ENCODE measurements around the gene PDE11A.

Gene PDE11A

DNA sequence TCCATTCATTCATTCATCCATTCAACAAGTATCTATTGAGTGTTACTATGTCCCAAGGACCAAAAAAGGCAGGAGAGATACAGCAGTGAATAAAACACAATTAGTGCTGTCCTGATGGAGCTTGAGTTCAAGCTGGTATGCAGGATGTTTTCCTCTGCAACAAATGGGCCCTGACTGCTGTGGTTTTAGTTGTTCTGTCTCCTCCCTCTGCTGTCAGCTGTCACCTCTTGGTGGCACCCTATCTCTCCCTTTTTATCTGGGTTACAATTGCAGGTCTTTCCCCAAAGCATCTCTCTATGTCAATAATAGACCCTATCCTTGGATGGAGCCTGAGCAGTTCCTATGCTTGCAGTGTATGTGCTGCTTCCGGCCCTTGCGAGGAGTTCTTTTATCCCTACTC, 304.8 kb downstream of the PDE11A start:
- DNase-seq = peak; percentile 17 to 25

GRCh38 chr2:177765698-177766097, 306.9 kb downstream of the PDE11A start:
- DNase-seq = no peak
- TF ChIP-seq POLR2A (IDR thresholded peaks at IDR 0.05; ENCODE audit: low read length) (no peak), GATA1 (IDR thresholded peaks at IDR 0.05; ENCODE audit: low read depth, low read length) (no peak)

More for the DNA sequence above, 304.8 kb downstream of the PDE11A start:
- no peak for TF ChIP-seq GATA1 (IDR thresholded peaks at IDR 0.05; ENCODE audit: low read depth, low read length)
- TF ChIP-seq POLR2A (IDR thresholded peaks at IDR 0.05; ENCODE audit: low read length) = no peak

GRCh38 chr2:177763531-177764265, 308.9 kb downstream of the PDE11A start:
- DNase-seq = peak; percentile 82 to 88
- TF ChIP-seq GATA1 (IDR thresholded peaks at IDR 0.05; ENCODE audit: low read depth, low read length) (no peak), POLR2A (IDR thresholded peaks at IDR 0.05; ENCODE audit: low read length) (no peak)

- no peak for DNase-seq
- TF ChIP-seq GATA1 (IDR thresholded peaks at IDR 0.05; ENCODE audit: low read depth, low read length) = no peak
- no peak for TF ChIP-seq POLR2A (IDR thresholded peaks at IDR 0.05; ENCODE audit: low read length)
Observed at GRCh38 chr2:177759443-177759842, 313.1 kb downstream of the PDE11A start.

DNA sequence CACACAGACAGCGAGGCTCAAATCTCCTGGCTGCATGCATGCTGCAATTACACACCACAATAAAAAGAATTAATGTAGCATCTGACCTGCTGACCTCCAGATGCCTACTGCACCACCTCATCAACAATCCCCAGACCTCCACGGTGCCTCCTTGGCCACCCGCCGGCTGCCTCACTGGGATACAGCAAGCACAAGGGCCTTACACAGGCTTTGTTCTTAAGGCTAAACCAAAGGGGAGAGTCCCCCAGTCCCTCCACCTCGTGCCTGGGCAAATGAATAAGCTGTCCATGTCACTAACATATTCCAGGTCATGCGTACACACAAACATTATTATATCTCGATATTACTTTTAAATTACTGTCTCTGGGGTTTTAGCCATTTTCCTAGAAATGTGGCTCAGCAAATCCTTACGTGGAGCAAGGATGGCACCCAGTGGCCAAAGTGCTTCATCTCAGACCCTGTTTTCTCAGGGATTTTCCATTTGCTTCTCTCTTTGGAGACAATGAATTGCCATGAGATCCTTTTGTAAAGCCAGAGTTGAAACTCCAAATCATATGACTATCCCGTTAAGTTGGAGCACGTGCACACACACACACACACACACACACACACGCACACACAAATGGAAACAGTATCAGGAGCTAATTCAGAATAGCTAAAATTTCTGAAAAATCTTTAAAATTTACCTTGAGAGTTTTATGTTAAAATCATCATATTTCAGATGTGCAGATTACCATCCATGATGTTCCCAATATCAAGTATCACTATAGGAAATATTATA, 313.8 kb downstream of the PDE11A start:
- TF ChIP-seq POLR2A (IDR thresholded peaks at IDR 0.05; ENCODE audit: low read length) (no peak), GATA1 (IDR thresholded peaks at IDR 0.05; ENCODE audit: low read depth, low read length) (no peak)
- DNase-seq = peak; percentile 33 to 51

GRCh38 chr2:177756336-177756735, 316.2 kb downstream of the PDE11A start:
- TF ChIP-seq POLR2A (IDR thresholded peaks at IDR 0.05; ENCODE audit: low read length) = no peak
- TF ChIP-seq GATA1 (IDR thresholded peaks at IDR 0.05; ENCODE audit: low read depth, low read length) = no peak
- DNase-seq = no peak

- no peak for TF ChIP-seq GATA1 (IDR thresholded peaks at IDR 0.05; ENCODE audit: low read depth, low read length)
- no peak for TF ChIP-seq POLR2A (IDR thresholded peaks at IDR 0.05; ENCODE audit: low read length)
Observed at GRCh38 chr2:177754492-177754873, 318.1 kb downstream of the PDE11A start.

DNA sequence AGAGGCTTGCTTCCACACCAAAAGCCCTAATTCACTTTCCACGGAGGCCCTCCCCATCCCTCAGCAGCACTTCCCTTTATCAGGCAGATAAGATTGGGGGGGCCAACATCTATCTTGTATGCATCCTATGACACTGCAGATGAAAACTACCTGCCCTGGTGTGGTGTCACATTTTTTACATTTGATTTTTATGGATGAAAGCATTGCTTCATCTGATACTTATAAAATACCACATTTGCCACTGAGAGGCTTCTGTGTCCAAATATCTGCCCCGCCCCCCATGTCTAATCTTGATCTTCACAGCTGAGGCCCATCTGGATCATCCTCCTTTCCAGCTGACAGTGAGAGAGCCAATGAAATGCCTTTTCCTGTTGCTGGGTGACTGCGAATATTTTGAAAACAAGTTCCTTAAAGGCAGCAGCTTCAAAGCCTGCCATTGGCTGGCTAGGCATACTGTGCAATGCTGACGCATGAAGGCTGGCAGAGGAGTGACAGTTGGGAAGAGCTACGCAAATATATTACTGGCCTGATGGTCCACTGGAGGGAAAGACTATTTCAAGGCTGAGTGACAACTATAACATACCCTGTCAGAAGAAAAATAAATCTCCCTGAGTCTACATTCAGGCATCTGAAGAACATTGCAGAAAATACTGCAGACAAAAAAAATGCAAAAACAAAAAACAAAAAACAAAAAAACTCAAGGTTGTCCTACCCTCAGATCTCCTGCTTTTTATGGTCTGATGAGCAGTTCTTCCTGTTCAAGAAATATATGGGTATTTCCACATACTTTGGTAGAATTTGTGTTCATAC, 318.7 kb downstream of the PDE11A start:
- DNase-seq = peak; percentile 77 to 84

More at GRCh38 chr2:177754492-177754873, 318.1 kb downstream of the PDE11A start:
- peak in 1 of 2 experiments; percentile 10 for DNase-seq

GRCh38 chr2:177748360-177748759, 324.2 kb downstream of the PDE11A start:
- TF ChIP-seq GATA1 (IDR thresholded peaks at IDR 0.05; ENCODE audit: low read depth, low read length) (no peak), POLR2A (IDR thresholded peaks at IDR 0.05; ENCODE audit: low read length) (no peak)

More for the DNA sequence above, 318.7 kb downstream of the PDE11A start:
- TF ChIP-seq POLR2A (IDR thresholded peaks at IDR 0.05; ENCODE audit: low read length) = no peak
- TF ChIP-seq GATA1 (IDR thresholded peaks at IDR 0.05; ENCODE audit: low read depth, low read length) = no peak

GRCh38 chr2:177747384-177747783, 325.2 kb downstream of the PDE11A start:
- TF ChIP-seq GATA1 (IDR thresholded peaks at IDR 0.05; ENCODE audit: low read depth, low read length) = no peak
- TF ChIP-seq POLR2A (IDR thresholded peaks at IDR 0.05; ENCODE audit: low read length) = no peak
- DNase-seq = no peak

More at GRCh38 chr2:177748360-177748759, 324.2 kb downstream of the PDE11A start:
- DNase-seq = peak; percentile 6 to 25

DNA sequence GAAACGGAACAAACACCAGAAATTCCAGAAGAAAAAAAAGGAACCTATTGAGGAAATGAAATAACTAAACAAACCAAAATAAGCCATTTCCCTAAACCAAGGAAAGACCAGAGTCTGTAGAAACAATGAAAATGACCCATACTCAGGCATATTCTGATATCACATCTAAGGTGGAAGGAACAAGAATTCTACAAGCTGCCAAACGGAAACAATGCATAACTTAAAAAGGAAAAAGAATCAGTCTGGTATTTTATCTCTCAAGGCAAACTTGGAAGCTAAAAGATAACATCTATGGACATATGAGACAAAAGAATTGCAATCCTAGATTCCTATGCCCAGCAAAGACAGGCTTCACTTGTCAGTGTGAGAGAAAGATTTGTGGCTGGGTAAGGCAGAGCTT, 326.2 kb downstream of the PDE11A start:
- no peak for DNase-seq
- no peak for TF ChIP-seq GATA1 (IDR thresholded peaks at IDR 0.05; ENCODE audit: low read depth, low read length)
- TF ChIP-seq POLR2A (IDR thresholded peaks at IDR 0.05; ENCODE audit: low read length) = no peak

DNA sequence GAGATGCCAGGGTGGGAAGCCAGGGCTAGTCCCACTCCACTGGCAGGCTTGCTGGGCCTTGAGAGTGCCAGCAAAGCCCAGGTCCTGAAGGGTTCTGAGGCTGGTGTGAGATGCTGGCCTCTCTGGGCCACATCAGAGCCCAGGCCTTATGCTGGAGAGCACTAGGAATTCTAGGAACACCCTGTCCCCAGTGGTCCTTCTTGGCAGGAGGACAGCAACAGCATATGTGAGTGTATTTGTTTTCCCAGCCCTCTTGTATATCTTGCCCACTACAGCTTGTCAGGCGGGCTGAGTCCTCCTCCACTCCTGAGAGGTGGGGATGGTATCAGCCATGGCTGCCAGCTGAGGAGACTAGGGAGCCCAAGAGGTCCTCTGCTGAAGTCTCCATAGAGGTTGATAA, 327.0 kb downstream of the PDE11A start:
- TF ChIP-seq GATA1 (IDR thresholded peaks at IDR 0.05; ENCODE audit: low read depth, low read length) (no peak), POLR2A (IDR thresholded peaks at IDR 0.05; ENCODE audit: low read length) (no peak)

GRCh38 chr2:177742851-177743250, 329.7 kb downstream of the PDE11A start:
- no peak for TF ChIP-seq GATA1 (IDR thresholded peaks at IDR 0.05; ENCODE audit: low read depth, low read length)
- TF ChIP-seq POLR2A (IDR thresholded peaks at IDR 0.05; ENCODE audit: low read length) = no peak
- no peak for DNase-seq

More for the DNA sequence above, 327.0 kb downstream of the PDE11A start:
- no peak for DNase-seq

GRCh38 chr2:177741866-177742265, 330.7 kb downstream of the PDE11A start:
- TF ChIP-seq GATA1 (IDR thresholded peaks at IDR 0.05; ENCODE audit: low read depth, low read length) (no peak), POLR2A (IDR thresholded peaks at IDR 0.05; ENCODE audit: low read length) (no peak)
- DNase-seq = no peak
